ENCODE results near the gene ANKH.

The ANKH gene

DNA sequence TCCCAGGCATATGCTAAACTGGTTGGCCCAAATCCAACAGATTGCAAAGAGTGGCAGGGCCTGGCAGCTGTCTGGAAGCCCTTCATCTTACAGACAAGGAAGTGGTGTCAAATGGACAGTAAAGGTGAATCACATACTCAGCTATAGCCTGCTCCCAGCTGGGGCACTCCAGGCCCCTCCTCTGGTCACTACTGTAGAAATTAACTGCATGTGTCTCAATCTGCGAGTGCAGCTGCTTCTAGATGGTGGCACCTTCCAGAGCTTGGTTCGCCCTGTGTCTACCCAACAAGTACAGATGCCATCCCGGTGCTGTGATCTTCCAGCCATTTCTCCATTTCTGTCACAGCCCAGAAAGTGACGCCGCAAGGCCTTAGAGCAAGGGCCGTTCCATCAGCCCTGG, 156.9 kb downstream of the ANKH start:
- Histone ChIP-seq H3K4me3 (ENCODE audit: low read length) (no peak overlapping the region), H3K9ac (ENCODE audit: low read length) (no peak overlapping the region), H3K27ac (ENCODE audit: low read depth, low read length) (no peak overlapping the region), H3K4me1 (ENCODE audit: control insufficient read depth, insufficient read depth, low read length) (no peaks in the 10 kb centered on the region), H3K27me3 (ENCODE audit: control insufficient read depth, insufficient read depth, low read length) (no peaks in the 10 kb centered on the region), H3K36me3 (ENCODE audit: control insufficient read depth, insufficient read depth, low read length) (peaks cover 29% of the 10 kb centered on the region)

DNA sequence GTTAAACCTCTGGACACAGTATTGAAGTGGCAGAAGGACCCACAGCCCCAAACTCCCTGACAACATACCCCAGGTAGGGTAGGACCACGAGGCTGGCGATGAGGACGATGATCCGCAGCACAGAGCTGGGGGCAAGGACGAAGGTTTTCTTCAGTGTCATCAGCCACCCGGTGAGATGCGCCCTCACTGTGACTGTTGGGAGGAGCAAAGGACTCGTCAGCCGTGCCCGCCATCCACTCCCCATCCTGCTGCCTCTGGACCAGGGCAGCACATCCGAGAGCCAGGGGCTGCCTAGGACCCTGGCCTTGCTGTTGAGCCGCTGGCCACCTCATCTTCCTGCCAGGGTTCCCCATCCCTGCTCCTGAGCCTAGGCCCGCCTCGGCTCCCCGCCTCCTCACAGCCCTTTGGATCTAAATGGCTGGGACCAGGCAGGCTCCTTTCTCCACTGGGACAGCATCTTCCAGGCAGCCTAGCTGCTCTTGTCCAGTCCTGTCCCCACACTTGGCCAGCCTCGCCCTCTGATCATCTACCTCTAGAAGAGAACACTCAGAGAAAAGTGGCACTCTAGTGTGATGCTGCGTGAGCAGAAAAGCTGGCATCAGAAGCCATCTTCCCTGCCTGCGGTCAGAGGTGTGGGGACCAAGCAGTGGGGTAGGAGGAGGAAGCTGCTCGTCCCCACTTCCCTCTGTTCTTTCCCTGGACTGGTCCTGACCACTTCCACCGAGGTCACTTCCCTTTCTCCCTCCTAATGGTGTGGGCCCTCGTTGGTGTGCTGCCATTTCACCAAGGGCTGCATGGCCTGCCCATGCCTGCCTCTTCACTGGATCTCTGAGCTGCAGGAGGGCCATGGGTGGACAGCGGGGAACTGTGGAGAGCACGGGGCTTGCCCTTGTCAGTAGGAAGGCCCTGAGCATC, 157.8 kb downstream of the ANKH start:
- Histone ChIP-seq H3K4me1 (ENCODE audit: control insufficient read depth, insufficient read depth, low read length) (no peaks in the 10 kb centered on the region), H3K4me3 (ENCODE audit: low read length) (no peak overlapping the region), H3K27me3 (ENCODE audit: control insufficient read depth, insufficient read depth, low read length) (no peaks in the 10 kb centered on the region), H3K9ac (ENCODE audit: low read length) (no peak overlapping the region), H3K27ac (ENCODE audit: low read depth, low read length) (no peak overlapping the region), H3K36me3 (ENCODE audit: control insufficient read depth, insufficient read depth, low read length) (peaks cover 29% of the 10 kb centered on the region)

GRCh38 chr5:14712666-14713065, 158.9 kb downstream of the ANKH start:
- H3K36me3 ChIP-seq (ENCODE audit: control insufficient read depth, insufficient read depth, low read length), result peaks cover 29% of the 10 kb centered on the region
- H3K4me1 ChIP-seq (ENCODE audit: control insufficient read depth, insufficient read depth, low read length), result no peaks in the 10 kb centered on the region
- H3K4me3 ChIP-seq (ENCODE audit: low read length), result no peak overlapping the region
- H3K27me3 ChIP-seq (ENCODE audit: control insufficient read depth, insufficient read depth, low read length), result no peaks in the 10 kb centered on the region
- no peak overlapping the region for H3K9ac ChIP-seq (ENCODE audit: low read length)
- H3K27ac ChIP-seq (ENCODE audit: low read depth, low read length), result no peak overlapping the region

DNA sequence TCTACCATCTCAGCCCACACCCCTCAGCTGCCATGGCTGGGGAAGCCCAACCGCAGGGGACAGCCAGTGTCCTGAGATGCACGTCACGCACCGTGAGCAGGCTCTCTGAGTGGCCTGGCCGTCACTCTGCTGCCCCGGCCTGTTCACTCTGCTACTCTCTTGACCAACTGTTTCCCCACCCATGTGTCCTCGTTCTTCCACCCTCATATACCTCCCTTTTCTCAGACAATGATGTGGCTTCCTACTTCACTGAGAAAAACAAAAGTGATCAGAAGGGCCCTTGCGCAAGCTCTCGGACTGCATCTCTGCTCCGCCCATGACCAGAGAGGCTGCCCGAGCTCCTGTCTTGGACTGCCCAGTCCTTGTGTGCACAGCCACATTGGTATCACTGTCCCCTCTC, 159.4 kb downstream of the ANKH start:
- H3K9ac ChIP-seq (ENCODE audit: low read length), result no peak overlapping the region
- H3K36me3 ChIP-seq (ENCODE audit: control insufficient read depth, insufficient read depth, low read length), result peaks cover 29% of the 10 kb centered on the region
- H3K27me3 ChIP-seq (ENCODE audit: control insufficient read depth, insufficient read depth, low read length), result no peaks in the 10 kb centered on the region
- no peak overlapping the region for H3K27ac ChIP-seq (ENCODE audit: low read depth, low read length)
- no peak overlapping the region for H3K4me3 ChIP-seq (ENCODE audit: low read length)
- H3K4me1 ChIP-seq (ENCODE audit: control insufficient read depth, insufficient read depth, low read length), result no peaks in the 10 kb centered on the region

- Histone ChIP-seq H3K36me3 (ENCODE audit: control insufficient read depth, insufficient read depth, low read length) (peaks cover 26% of the 10 kb centered on the region), H3K9ac (ENCODE audit: low read length) (no peak overlapping the region), H3K27ac (ENCODE audit: low read depth, low read length) (no peak overlapping the region), H3K4me3 (ENCODE audit: low read length) (no peak overlapping the region), H3K4me1 (ENCODE audit: control insufficient read depth, insufficient read depth, low read length) (no peaks in the 10 kb centered on the region), H3K27me3 (ENCODE audit: control insufficient read depth, insufficient read depth, low read length) (no peaks in the 10 kb centered on the region)
These were observed 161.1 kb downstream of the ANKH start for GRCh38 chr5:14710313-14710994.

- H3K36me3 ChIP-seq (ENCODE audit: control insufficient read depth, insufficient read depth, low read length), result peaks cover 13% of the 10 kb centered on the region
These were observed 163.0 kb downstream of the ANKH start for GRCh38 chr5:14708551-14708950.

GRCh38 chr5:14707811-14708390, 163.7 kb downstream of the ANKH start:
- H3K27me3 ChIP-seq (ENCODE audit: control insufficient read depth, insufficient read depth, low read length), result no peaks in the 10 kb centered on the region
- no peak overlapping the region for H3K27ac ChIP-seq (ENCODE audit: low read depth, low read length)
- H3K4me3 ChIP-seq (ENCODE audit: low read length), result no peak overlapping the region
- H3K36me3 ChIP-seq (ENCODE audit: control insufficient read depth, insufficient read depth, low read length), result peaks cover 10% of the 10 kb centered on the region
- no peaks in the 10 kb centered on the region for H3K4me1 ChIP-seq (ENCODE audit: control insufficient read depth, insufficient read depth, low read length)
- H3K9ac ChIP-seq (ENCODE audit: low read length), result no peak overlapping the region

More at GRCh38 chr5:14708551-14708950, 163.0 kb downstream of the ANKH start:
- no peak overlapping the region for H3K9ac ChIP-seq (ENCODE audit: low read length)
- no peaks in the 10 kb centered on the region for H3K27me3 ChIP-seq (ENCODE audit: control insufficient read depth, insufficient read depth, low read length)
- H3K27ac ChIP-seq (ENCODE audit: low read depth, low read length), result no peak overlapping the region
- no peaks in the 10 kb centered on the region for H3K4me1 ChIP-seq (ENCODE audit: control insufficient read depth, insufficient read depth, low read length)
- H3K4me3 ChIP-seq (ENCODE audit: low read length), result no peak overlapping the region

GRCh38 chr5:14706615-14707021, 165.0 kb downstream of the ANKH start:
- Histone ChIP-seq H3K4me3 (ENCODE audit: low read length) (no peak overlapping the region), H3K36me3 (ENCODE audit: control insufficient read depth, insufficient read depth, low read length) (peaks cover 10% of the 10 kb centered on the region), H3K9ac (ENCODE audit: low read length) (no peak overlapping the region), H3K27ac (ENCODE audit: low read depth, low read length) (no peak overlapping the region), H3K4me1 (ENCODE audit: control insufficient read depth, insufficient read depth, low read length) (no peaks in the 10 kb centered on the region), H3K27me3 (ENCODE audit: control insufficient read depth, insufficient read depth, low read length) (no peaks in the 10 kb centered on the region)

- H3K36me3 ChIP-seq (ENCODE audit: control insufficient read depth, insufficient read depth, low read length), result peaks cover 4% of the 10 kb centered on the region
- H3K4me3 ChIP-seq (ENCODE audit: low read length), result no peak overlapping the region
- no peaks in the 10 kb centered on the region for H3K4me1 ChIP-seq (ENCODE audit: control insufficient read depth, insufficient read depth, low read length)
- no peaks in the 10 kb centered on the region for H3K27me3 ChIP-seq (ENCODE audit: control insufficient read depth, insufficient read depth, low read length)
- H3K27ac ChIP-seq (ENCODE audit: low read depth, low read length), result no peak overlapping the region
- H3K9ac ChIP-seq (ENCODE audit: low read length), result no peak overlapping the region
These were observed 166.0 kb downstream of the ANKH start for GRCh38 chr5:14705556-14705955.

DNA sequence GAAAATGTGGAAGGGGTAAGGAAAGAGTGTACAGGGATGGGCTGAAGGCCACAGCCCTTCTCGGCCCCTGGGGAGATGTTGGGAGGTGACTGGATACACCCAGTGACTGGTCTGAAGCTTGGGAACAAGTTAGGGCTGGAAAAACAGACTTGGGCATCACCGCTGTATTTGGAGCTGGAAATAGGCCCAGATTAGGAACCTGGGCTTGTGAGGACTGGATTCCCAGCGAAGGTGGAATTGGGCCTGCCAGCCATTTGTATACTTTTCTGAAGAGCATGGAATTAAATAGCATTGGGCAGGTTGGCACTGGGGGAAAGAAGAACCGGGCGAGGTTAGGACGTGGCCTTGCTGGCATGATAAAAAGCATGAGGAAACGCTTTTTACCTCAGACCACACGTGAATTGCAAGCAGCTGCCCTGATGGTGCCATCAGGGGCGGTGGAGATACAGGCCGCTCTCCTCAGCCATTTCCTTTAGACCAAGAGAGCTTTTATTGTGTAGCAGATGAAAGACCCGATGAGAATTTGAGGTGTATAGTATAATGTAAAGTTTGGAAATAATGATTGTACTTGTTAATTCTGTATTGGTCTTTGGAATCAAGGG, 169.2 kb downstream of the ANKH start:
- Histone ChIP-seq H3K36me3 (ENCODE audit: control insufficient read depth, insufficient read depth, low read length) (peaks cover 8% of the 10 kb centered on the region), H3K27me3 (ENCODE audit: control insufficient read depth, insufficient read depth, low read length) (no peaks in the 10 kb centered on the region), H3K4me1 (ENCODE audit: control insufficient read depth, insufficient read depth, low read length) (no peaks in the 10 kb centered on the region), H3K4me3 (ENCODE audit: low read length) (no peak overlapping the region), H3K27ac (ENCODE audit: low read depth, low read length) (no peak overlapping the region), H3K9ac (ENCODE audit: low read length) (no peak overlapping the region)

DNA sequence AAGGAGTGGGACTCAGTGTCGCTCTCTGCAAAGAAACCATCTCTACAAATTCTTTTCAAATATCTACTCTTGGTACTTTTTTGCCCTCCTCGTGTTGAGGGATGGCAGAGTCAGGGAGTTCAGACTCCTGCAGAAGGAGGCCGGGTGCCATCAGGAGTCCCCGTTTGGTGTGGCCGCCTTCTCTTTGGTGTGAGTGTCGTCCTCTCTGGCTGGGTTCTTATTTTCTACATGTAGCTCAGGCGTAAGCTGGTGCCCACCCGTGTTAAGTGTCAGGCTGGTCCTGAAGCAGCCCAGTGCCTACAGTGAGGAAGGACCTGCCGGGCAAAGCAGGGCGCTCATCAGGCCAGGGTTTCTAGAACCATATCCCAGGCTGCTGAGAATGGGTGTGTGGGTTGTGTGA, 170.0 kb downstream of the ANKH start:
- Histone ChIP-seq H3K27ac (ENCODE audit: low read depth, low read length) (no peak overlapping the region), H3K36me3 (ENCODE audit: control insufficient read depth, insufficient read depth, low read length) (peaks cover 8% of the 10 kb centered on the region), H3K9ac (ENCODE audit: low read length) (no peak overlapping the region), H3K4me1 (ENCODE audit: control insufficient read depth, insufficient read depth, low read length) (no peaks in the 10 kb centered on the region), H3K27me3 (ENCODE audit: control insufficient read depth, insufficient read depth, low read length) (no peaks in the 10 kb centered on the region), H3K4me3 (ENCODE audit: low read length) (no peak overlapping the region)
